ENCODE data around the gene DNAL4.

DNA sequence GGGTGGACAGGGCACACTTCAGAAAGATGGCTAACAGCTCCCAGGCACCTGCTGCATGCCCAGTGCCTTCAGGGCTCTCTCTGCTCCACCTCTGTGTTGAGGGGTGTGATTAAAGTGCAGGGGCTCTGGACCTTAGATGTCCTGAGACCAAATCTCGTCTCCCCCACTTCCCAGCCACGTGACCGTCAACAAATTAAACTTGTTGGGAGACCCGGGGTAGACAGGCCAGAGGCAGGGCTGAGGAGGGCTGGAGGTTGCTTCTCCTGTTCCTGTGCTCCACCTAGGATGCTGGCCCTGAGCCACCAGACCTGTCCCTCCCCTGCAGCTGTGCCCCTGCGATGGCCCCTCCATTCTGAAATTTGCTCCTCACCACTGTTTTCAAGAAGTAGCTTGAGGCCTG is 32.9 kb upstream of the DNAL4 start:
- no peak for TF ChIP-seq POLR2A (IDR thresholded peaks at IDR 0.05)
- no peak for TF ChIP-seq CTCF (IDR thresholded peaks at IDR 0.05)
